ENCODE results near the gene CKAP2.
"Not testable (repeated sequence)": the region's sequence is repeated elsewhere in the genome, so short reads cannot be mapped to it uniquely, and the experiment has no call there.

Gene CKAP2

DNA sequence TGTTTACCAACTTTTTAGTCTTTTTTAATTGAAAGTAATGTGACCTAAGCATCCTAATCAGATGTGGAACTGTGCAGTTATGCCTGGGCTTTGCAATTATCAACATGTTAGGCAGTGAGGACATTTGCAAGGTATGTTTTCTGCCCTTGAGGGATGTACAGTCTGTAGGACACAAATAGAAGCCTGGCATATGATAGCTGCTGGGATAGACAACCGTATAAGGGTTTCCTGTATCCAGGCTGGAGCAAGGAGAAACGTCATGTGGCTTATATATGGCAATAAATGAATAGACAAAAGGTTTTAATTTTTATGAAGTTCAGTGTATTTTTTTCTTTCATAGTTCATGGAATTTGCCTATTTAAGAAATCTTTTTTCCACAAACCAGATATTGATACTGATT, 2.8 kb upstream of the CKAP2 start:
- Histone ChIP-seq H3K4me1 (ENCODE audit: insufficient read depth, low read length) (peaks cover 23% of the 10 kb centered on the region), H3K27ac (ENCODE audit: low read depth, low read length) (no peak overlapping the region), H3K27me3 (ENCODE audit: insufficient read depth, low read length) (no peaks in the 10 kb centered on the region), H3K36me3 (ENCODE audit: insufficient read depth, low read length) (peaks cover 13% of the 10 kb centered on the region), H3K9me3 (ENCODE audit: insufficient read depth, low read depth, low read length) (no peaks in the 10 kb centered on the region), H3K9ac (ENCODE audit: low read depth, low read length) (no peak overlapping the region), H3K4me3 (ENCODE audit: low read length) (no peak overlapping the region)
- 90% methylated on average over 2 of the region's 2 CpGs for WGBS

GRCh38 chr13:52454459-52454819, 839 bp upstream of the CKAP2 start:
- Histone ChIP-seq H3K4me3 (ENCODE audit: low read length) (peak overlapping the region; percentile 76), H3K9me3 (ENCODE audit: insufficient read depth, low read depth, low read length) (no peaks in the 10 kb centered on the region), H3K4me1 (ENCODE audit: insufficient read depth, low read length) (peaks cover 9% of the 10 kb centered on the region), H3K27me3 (ENCODE audit: insufficient read depth, low read length) (no peaks in the 10 kb centered on the region), H3K36me3 (ENCODE audit: insufficient read depth, low read length) (peaks cover 28% of the 10 kb centered on the region), H3K9ac (ENCODE audit: low read depth, low read length) (peak overlapping the region; percentile 92; the same call in 1 of the 2 replicates), H3K27ac (ENCODE audit: low read depth, low read length) (no peak overlapping the region)
- WGBS = 36% methylated on average over 4 of the region's 8 CpGs

GRCh38 chr13:52455677-52456041, 381 bp downstream of the CKAP2 start:
- Histone ChIP-seq H3K27me3 (ENCODE audit: insufficient read depth, low read length) (no peaks in the 10 kb centered on the region), H3K36me3 (ENCODE audit: insufficient read depth, low read length) (peaks cover 40% of the 10 kb centered on the region), H3K4me1 (ENCODE audit: insufficient read depth, low read length) (peaks cover 7% of the 10 kb centered on the region), H3K27ac (ENCODE audit: low read depth, low read length) (peak overlapping the region; percentile 81; the same call in 1 of the 2 replicates), H3K9ac (ENCODE audit: low read depth, low read length) (peak overlapping the region; percentile 92), H3K9me3 (ENCODE audit: insufficient read depth, low read depth, low read length) (no peaks in the 10 kb centered on the region), H3K4me3 (ENCODE audit: low read length) (peak overlapping the region; percentile 76)
- WGBS = under 1% methylated on average over 37 of the region's 37 CpGs

DNA sequence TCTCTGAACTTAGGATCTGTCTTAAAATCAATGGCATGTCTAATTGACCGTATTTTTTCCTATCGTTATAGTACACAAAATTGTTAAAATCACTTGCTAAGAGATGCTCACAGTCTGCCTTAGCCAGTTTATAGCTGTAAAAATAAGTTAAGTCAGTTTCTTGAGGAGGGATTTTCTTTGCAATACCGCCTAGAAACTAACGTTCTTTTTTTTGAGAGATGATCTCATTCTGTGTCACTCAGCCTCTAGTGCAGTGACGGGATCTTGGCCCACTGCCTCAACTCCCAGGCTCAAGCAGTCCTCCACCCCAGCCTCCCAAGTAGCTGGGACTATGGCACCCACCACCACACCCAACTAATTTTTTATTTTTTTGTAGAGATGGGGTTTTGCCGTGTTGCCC, 4.4 kb downstream of the CKAP2 start:
- H3K27ac ChIP-seq (ENCODE audit: low read depth, low read length) = no peak overlapping the region
- H3K36me3 ChIP-seq (ENCODE audit: insufficient read depth, low read length) = peaks cover 80% of the 10 kb centered on the region
- H3K9ac ChIP-seq (ENCODE audit: low read depth, low read length) = no peak overlapping the region

GRCh38 chr13:52461265-52461664, 6.0 kb downstream of the CKAP2 start:
- H3K9me3 ChIP-seq (ENCODE audit: insufficient read depth, low read depth, low read length) = no peaks in the 10 kb centered on the region
- no peaks in the 10 kb centered on the region for H3K27me3 ChIP-seq (ENCODE audit: insufficient read depth, low read length)
- peaks cover 4% of the 10 kb centered on the region for H3K4me1 ChIP-seq (ENCODE audit: insufficient read depth, low read length)
- H3K27ac ChIP-seq (ENCODE audit: low read depth, low read length) = no peak overlapping the region
- peaks cover 96% of the 10 kb centered on the region for H3K36me3 ChIP-seq (ENCODE audit: insufficient read depth, low read length)
- H3K4me3 ChIP-seq (ENCODE audit: low read length) = no peak overlapping the region
- 95% methylated on average over 3 of the region's 3 CpGs for WGBS
- H3K9ac ChIP-seq (ENCODE audit: low read depth, low read length) = no peak overlapping the region

More for the DNA sequence above, 4.4 kb downstream of the CKAP2 start:
- Histone ChIP-seq H3K4me3 (ENCODE audit: low read length) (no peak overlapping the region), H3K4me1 (ENCODE audit: insufficient read depth, low read length) (peaks cover 7% of the 10 kb centered on the region), H3K9me3 (ENCODE audit: insufficient read depth, low read depth, low read length) (no peaks in the 10 kb centered on the region), H3K27me3 (ENCODE audit: insufficient read depth, low read length) (no peaks in the 10 kb centered on the region)
- 97% methylated on average over 6 of the region's 6 CpGs for WGBS

- no peak overlapping the region for H3K9ac ChIP-seq (ENCODE audit: low read depth, low read length)
- no peak overlapping the region for H3K4me3 ChIP-seq (ENCODE audit: low read length)
- peaks cover 96% of the 10 kb centered on the region for H3K36me3 ChIP-seq (ENCODE audit: insufficient read depth, low read length)
- H3K27ac ChIP-seq (ENCODE audit: low read depth, low read length) = no peak overlapping the region
- WGBS = 95% methylated on average over 4 of the region's 4 CpGs
- no peaks in the 10 kb centered on the region; the same call in 1 of the 2 replicates for H3K9me3 ChIP-seq (ENCODE audit: insufficient read depth, low read depth, low read length)
- no peaks in the 10 kb centered on the region for H3K4me1 ChIP-seq (ENCODE audit: insufficient read depth, low read length)
- H3K27me3 ChIP-seq (ENCODE audit: insufficient read depth, low read length) = no peaks in the 10 kb centered on the region
Measured at GRCh38 chr13:52463526-52463925, 8.2 kb downstream of the CKAP2 start.

- not testable (repeated sequence) for H3K27me3 ChIP-seq (ENCODE audit: insufficient read depth, low read length); H3K9me3 ChIP-seq (ENCODE audit: insufficient read depth, low read depth, low read length); H3K4me3 ChIP-seq (ENCODE audit: low read length); H3K27ac ChIP-seq (ENCODE audit: low read depth, low read length); H3K9ac ChIP-seq (ENCODE audit: low read depth, low read length); H3K4me1 ChIP-seq (ENCODE audit: insufficient read depth, low read length)
- 100% methylated on average over 2 of the region's 2 CpGs for WGBS
- H3K36me3 ChIP-seq (ENCODE audit: insufficient read depth, low read length) = peaks cover 85% of the 10 kb centered on the region
Measured at GRCh38 chr13:52468487-52468886, 13.2 kb downstream of the CKAP2 start.

DNA sequence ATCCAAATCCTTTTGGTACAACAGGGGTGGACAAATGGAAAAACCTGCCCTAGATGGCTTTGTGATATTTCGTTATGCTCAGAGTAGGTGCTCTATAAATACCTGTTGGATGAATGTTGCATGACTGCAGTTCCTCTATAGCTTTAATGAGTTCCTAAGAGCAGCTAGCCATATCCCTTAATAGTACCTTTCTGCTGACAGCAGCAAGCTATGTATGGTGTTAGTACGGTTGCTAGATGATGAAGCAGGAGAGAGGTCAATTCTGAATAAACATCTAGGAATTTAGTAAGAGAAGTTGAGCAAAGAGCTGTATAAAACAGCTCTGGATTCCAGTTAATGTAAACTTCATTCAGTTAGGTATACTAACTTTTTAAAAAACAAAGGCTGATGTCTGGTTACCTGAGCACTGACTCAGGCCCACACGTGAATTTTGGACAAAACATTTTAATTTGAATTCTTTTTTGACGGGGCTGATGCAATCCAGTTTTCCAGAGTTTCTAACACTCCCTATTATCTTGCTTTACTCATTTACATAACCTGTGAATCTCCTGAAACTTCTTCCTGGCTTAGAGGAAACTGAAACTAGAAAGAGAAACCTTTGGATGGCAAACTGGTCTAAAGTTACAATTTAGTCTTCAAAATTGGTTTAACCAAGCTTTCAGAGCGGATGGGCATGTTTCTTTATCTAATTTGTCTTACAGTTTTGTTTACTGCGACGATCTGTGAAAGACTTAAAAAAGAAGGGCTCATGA, 25.6 kb downstream of the CKAP2 start:
- not testable (repeated sequence) for H3K27me3 ChIP-seq (ENCODE audit: insufficient read depth, low read length); H3K4me1 ChIP-seq (ENCODE audit: insufficient read depth, low read length); H3K27ac ChIP-seq (ENCODE audit: low read depth, low read length); H3K4me3 ChIP-seq (ENCODE audit: low read length); H3K9ac ChIP-seq (ENCODE audit: low read depth, low read length); H3K9me3 ChIP-seq (ENCODE audit: insufficient read depth, low read depth, low read length)
- peaks cover 16% of the 10 kb centered on the region for H3K36me3 ChIP-seq (ENCODE audit: insufficient read depth, low read length)
- 82% methylated on average over 6 of the region's 7 CpGs for WGBS

DNA sequence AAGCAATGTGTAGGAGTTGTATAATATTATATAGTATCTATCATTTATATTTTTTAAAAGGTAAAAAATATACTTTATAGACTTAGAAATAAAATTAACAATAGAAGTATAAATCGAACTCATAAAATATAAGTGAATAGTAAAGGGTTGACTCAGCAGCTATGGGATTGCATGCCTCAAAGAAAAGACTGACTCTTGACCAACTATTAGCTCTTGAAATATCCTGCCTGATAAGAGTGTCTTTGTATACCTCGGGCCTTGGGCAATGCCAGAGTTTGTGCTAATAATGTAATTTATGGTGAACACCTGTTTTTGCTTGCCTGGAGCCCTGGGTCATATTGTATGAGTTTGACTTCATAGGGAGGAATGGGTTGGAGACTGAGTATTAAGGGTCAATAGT, 31.8 kb downstream of the CKAP2 start:
- H3K36me3 ChIP-seq (ENCODE audit: insufficient read depth, low read length); H3K4me3 ChIP-seq (ENCODE audit: low read length); H3K9me3 ChIP-seq (ENCODE audit: insufficient read depth, low read depth, low read length); H3K27me3 ChIP-seq (ENCODE audit: insufficient read depth, low read length); H3K9ac ChIP-seq (ENCODE audit: low read depth, low read length); H3K4me1 ChIP-seq (ENCODE audit: insufficient read depth, low read length); H3K27ac ChIP-seq (ENCODE audit: low read depth, low read length): not testable (repeated sequence)
- WGBS = no CpG with 5 or more reads among the region's 2 CpGs

GRCh38 chr13:52488763-52489162, 33.5 kb downstream of the CKAP2 start:
- H3K27me3 ChIP-seq (ENCODE audit: insufficient read depth, low read length); H3K4me3 ChIP-seq (ENCODE audit: low read length); H3K4me1 ChIP-seq (ENCODE audit: insufficient read depth, low read length); H3K9ac ChIP-seq (ENCODE audit: low read depth, low read length); H3K36me3 ChIP-seq (ENCODE audit: insufficient read depth, low read length); H3K27ac ChIP-seq (ENCODE audit: low read depth, low read length); H3K9me3 ChIP-seq (ENCODE audit: insufficient read depth, low read depth, low read length): not testable (repeated sequence)
- no CpG with 5 or more reads among the region's 22 CpGs for WGBS

DNA sequence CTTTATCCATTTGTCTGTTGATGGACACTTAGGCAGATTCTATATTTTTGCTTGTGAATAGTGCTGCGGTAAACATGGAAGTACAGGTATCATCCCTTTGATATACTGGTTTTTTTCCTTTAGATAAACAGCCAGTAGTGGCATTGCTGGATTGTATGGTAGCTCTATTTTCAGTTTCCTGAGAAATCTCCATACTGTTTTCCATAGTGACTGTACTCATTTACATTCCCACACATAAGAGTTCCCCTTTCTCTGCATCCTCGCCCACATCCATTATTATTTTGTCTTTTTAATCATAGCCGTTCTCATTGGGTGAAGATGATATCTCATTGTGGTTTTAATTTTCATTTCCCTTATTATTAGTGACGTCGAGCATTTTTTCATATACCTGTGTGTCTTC, 35.7 kb downstream of the CKAP2 start:
- H3K4me1 ChIP-seq (ENCODE audit: insufficient read depth, low read length); H3K27ac ChIP-seq (ENCODE audit: low read depth, low read length); H3K27me3 ChIP-seq (ENCODE audit: insufficient read depth, low read length); H3K36me3 ChIP-seq (ENCODE audit: insufficient read depth, low read length); H3K4me3 ChIP-seq (ENCODE audit: low read length); H3K9ac ChIP-seq (ENCODE audit: low read depth, low read length); H3K9me3 ChIP-seq (ENCODE audit: insufficient read depth, low read depth, low read length): not testable (repeated sequence)
- WGBS = 100% methylated on average over 1 of the region's 5 CpGs

GRCh38 chr13:52494241-52494640, 39.0 kb downstream of the CKAP2 start:
- not testable (repeated sequence) for H3K36me3 ChIP-seq (ENCODE audit: insufficient read depth, low read length)
- WGBS = 89% methylated on average over 4 of the region's 5 CpGs

More at GRCh38 chr13:52494241-52494640, 39.0 kb downstream of the CKAP2 start:
- H3K9me3 ChIP-seq (ENCODE audit: insufficient read depth, low read depth, low read length); H3K27ac ChIP-seq (ENCODE audit: low read depth, low read length); H3K4me1 ChIP-seq (ENCODE audit: insufficient read depth, low read length); H3K4me3 ChIP-seq (ENCODE audit: low read length); H3K27me3 ChIP-seq (ENCODE audit: insufficient read depth, low read length); H3K9ac ChIP-seq (ENCODE audit: low read depth, low read length): not testable (repeated sequence)
